ENCODE results near the gene HACD2.
"Not testable (repeated sequence)": the region's sequence is repeated elsewhere in the genome, so short reads cannot be mapped to it uniquely, and the experiment has no call there.

The HACD2 gene

DNA sequence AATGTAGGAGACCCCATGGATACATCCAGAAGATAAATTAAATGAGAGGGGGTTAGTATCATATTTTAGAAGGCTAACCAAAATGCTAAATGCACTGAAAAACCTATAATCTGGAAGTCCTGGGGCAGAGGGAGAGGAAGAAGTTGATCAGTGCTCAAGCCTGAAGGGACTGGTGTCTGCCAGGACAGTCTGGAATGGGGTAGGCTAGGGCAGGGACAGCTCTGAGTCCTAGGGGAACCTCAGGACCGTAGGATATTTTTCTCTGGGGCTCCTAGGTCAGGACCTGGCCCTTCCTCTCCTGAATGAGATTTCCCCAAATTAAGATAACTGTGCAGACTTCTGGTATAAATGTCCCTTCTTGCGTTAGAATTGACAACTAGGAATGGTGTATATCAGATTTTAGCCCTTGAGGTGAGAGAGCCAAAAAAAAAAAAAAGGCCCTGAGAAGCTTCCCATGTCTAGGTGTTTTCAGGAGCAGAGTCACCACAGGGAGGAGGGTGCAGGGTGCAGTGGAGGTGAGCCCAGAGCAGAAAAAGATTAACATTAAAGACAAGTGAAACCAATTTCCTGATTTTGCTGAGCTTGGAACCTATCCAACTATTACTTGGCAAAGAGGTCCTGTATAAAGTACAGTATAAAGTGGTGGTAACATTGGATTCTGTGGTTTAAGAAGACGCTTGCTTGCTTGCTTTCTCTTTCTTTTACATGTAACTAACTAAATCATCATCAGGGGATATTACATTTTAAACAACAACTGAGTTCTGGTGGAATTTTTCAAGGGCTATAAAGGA, 63.5 kb downstream of the HACD2 start:
- no peak for DNase-seq

DNA sequence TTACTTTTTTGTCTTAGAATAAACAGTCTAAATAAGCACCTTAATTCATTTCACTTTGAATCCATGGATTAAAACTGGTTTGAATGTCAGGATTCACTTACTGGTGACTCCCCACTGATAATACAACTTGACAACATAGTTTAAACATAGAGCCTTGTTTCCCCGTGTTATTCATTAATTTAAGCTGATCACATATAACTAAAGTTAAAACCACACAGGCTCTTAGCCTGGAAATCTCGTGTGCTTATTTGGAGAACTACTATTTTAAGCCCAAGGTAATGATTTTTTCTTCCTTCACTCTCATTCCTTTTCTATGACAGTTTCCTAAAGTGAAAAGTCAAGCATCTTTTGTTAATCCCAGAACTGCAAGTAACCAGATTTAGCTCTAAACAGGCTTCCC, 64.2 kb downstream of the HACD2 start:
- no peak for DNase-seq

DNA sequence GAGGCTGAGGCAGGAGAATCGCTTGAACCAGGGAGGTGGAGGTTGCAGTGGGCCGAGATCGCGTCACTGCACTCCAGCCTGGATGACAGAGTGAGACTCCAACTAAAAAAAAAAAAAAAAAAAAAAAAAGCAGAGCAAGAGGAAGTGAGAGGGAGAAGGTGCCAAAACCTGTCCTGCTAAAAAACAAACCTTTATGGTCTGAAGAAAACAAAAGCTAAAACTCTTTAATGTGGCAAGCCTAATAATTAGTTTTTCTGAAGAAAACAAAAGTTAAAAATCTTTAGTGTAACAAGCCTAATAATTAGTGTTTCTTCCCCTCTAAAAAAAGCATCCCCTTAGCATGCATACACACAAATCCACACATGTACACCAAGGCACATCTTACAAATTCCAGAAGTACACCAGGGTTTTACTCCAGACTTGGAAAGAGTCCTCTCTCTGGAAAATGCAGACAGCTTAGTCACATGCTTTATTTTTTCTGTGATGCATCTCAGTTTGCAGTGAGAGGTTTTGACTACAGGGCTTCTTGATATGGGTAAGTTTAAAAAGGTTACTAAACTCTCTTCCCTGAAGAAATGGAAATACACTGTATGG, 65.9 kb downstream of the HACD2 start:
- DNase-seq, result no peak

DNA sequence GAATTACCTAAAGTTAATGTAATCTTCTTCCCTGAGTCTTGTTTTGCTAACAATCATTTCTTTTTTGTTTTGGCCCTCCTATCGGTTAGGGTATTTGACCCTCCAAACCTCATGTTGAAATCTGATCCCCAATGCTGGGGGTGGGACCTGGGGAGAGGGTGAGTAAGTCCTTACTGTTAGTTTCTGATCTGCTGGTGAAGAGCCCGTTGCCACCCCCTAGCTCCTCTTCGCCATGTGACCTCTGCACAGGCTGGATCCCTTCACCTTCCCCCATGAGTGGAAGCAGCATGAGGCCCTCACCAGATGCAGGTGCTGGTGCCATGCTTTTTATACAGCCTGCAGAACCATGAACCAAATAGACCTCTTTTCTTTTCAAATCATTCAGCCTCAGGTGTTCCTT, 73.1 kb downstream of the HACD2 start:
- no peak for DNase-seq

DNA sequence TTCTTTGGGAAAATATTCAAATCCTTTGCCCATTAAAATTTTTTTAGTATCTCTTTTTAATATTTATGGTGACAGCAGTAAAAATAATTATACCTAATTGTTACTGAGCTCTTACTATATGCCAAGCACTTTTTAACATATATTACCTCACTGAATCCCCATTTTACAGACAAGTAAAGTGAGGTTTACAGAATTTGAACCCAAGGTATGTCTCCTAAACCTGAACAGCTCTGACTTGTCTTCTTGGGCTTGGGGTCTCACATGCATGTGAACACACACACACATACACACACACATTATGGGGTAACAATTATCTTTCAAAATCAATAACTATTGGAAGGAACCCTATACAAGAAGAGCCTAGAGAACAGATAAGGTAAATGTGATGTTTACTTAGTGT, 73.8 kb downstream of the HACD2 start:
- no peak for DNase-seq

DNA sequence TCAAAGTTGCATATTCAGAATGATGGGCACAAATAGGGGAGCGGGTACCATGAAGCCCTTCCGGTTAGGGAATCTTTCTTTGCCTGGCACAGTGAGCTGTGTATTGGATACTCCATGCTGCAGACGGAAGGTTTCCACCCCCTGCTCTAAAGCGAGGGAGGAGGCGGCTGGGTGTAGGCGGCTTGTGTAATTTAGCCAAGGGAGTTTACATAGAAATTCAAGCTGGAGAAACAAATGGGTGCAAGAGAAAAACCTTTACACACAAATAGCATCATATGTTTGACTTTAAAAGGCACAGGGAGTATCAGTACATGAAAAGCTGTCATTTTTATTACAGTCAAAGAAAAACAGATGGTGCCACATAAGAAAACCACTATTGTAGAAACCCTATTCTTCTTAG, 76.7 kb downstream of the HACD2 start:
- no peak for DNase-seq

DNA sequence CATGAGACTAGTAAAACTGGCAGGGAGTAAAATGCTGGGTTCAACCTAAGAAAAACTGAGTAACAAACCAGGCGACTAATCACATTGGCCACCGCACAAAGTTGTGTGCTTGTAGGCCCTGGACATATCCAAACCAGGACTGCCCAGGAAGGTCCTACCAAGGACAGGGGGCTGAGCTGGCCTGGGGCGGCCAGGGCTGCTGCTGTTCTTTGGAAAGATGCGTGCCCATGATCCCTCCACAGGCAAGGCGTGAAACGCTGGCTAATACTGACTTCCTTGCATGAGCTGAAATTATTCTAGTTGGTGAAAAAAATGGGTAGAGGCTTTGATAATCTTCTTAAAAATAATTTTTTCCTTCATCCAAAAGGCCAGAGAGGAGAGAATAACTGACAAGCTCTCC, 79.0 kb downstream of the HACD2 start:
- no peak for DNase-seq

DNA sequence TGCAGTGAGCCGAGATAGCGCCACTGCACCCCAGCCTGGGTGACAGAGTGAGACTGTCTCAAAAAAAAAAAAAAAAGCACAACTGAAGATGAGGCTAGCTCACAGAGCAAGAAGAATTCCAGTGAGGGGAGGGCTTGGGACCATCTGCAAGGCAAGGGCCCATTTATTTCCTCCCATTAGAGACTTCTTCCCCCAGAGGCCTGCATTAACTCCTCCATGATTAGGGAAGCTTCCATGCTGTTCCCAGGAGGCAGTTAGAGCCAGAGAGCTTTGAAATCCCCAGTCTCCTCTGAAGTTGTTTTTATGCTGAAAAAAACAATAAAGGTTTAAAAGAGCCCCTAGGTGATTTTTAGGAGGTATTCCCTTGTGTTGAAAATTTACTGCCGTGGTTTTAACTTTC, 81.7 kb downstream of the HACD2 start:
- no peak for DNase-seq

DNA sequence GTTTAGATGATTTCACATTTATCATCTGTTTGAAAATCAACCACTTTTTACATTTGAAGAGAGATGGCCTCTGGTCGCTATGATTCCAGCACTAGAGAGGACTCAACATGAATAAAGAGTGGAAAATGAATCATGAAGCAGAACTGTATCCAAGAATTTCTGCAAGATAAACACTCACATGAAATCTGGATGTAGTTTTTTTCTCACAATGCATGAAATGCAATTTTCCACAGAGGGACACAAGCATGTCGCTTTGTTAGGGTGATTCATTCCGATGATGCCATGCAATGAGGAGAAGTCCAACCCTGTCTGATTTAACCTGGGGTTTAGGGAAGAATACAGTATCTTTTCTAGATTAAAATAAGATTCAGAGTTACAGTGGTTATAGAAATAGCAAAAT, 85.5 kb downstream of the HACD2 start:
- no peak for DNase-seq

DNA sequence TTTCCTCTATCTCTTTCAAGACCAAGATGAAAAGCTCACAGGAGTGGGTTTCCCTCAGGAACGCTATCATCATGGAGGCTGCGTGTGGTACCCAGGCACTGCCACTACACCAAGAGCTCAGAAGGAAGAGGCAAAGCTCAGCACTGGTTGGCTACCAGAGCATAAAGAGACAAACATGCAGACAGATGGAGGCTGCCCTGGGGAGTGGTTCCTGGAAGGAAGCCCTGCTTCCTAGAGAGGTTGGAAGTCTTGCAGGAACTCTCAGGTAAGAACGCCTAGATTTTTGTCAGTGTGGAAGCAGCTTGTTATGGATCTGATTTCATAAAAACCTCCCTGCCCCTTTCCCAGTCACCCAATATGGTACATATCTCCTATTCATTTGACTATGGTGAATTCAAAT, 86.1 kb downstream of the HACD2 start:
- DNase-seq, result no peak

DNA sequence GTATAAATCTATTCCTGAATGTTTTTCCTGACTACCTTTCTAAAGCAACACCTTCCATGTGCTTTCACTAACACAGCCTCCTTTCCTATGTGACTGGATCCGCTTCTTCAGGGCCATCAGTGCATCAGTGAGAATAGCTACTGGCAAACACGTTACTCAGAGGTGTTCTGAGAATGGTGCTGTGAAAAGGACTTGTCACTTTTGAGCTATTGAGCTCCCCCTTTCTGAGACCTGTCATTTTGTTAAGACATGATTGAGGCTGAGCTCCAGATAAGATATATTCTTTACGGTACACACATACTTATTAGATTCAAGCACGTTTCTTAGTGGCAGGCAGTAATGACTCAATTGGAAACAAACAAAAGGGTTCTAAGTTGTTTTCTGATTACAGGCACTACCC, 90.9 kb downstream of the HACD2 start:
- no peak for DNase-seq

DNA sequence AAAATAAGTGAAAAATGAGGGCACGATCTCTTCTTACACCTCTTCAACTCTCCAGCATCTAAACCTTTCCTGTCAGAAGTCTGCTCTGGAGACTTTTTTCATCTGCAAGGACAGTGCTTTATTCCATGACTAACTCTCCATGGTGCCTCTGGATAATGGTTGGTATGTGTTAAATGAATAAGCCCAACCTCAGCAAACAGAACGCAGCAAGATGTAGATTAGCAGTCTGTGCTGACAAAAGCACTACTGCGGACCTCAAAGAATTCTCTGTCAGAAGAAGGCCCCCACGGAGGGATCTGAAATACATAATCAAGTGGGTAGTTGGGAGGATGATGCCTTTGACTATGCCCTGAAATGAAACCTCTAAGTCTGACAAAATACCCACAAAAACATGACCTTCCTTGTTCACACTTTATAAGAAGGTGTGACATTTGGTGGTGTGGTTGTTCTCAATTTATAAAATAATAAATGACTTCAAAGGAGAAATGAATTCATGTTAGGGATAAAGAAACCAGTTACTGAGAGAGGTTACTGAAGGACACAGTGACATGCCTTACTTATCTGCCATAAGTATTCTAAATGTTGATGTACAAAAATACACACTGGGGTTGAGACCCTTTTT, 92.8 kb downstream of the HACD2 start:
- DNase-seq, result no peak

DNA sequence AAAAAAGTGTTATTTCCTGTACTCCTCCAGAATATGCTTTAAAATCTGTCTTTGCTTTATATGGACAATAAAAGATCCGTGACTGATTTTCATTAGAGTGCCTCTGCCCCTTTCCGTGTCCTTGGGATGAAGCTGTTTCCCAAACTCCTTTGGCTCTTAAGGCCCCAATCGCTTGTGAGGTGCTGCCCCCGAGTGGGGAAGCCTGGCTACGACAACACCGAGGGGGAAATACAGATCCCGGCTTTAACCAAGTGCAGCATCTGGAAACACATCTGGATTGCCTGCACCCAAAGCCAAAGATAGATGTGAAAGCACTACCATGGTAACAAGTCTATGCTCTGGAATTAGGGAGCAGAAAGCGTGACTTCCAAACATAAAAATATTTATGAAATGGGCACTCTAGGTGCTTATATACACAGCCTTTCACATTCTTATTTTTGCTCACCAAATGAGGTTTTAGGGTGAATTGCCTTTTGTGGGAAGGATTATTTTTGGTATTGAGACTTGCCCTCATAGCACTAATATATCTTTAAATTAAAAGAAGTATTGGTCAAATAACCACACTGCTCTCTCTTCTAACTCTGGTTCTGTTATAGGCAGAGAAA, 95.4 kb downstream of the HACD2 start:
- peak; percentile 66 for DNase-seq

DNA sequence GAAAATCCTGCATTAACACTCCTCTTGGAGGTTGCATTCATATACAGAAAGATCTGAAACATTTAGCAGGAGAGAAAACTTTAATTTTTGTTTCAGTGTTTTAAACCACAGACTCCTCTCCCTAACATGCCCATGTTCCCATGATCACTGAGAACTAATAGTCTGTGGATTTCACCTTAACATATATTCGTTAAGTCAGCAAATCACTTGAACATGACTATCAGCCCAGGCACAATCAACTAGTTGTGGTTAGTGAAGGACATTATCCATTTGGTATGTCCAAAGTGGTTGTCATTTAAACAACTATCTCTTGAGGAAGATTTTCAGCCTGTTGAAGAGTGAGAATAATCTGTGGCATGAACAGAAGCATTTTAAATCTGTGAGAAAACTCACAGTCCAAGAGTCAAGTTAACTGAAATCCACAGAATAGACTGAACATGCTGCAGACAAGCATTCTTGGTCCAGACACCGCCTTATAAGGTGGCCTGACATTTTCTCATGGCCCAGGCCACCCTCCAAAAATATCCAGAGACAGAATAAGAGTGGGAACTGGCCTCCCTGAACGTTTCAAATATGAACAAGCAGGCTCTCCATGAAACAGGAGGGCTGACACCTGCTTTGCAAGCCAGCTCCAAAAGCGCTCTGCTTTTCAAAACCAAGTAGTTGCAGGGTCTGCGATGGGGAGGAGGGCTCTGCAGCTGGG, 96.1 kb downstream of the HACD2 start:
- no peak for DNase-seq

DNA sequence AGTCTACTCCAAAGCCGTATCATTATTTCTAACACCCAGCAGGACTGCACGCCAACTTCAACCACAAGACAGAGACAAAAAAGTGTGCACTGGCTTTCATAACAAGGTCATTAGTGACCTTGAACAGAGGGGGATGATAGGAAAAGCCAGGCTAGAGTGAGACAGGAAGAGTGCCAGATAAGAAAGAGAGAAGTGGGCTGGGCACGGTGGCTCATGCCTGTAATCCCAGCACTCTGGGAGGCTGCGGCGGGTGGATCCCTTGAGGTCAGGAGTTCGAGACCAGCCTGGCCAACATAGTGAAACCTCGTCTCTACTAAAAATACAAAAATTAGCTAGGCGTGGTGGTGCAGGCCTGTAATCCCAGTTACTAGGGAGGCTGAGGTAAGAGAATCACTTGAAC, 97.8 kb downstream of the HACD2 start:
- DNase-seq, result not testable (repeated sequence)

DNA sequence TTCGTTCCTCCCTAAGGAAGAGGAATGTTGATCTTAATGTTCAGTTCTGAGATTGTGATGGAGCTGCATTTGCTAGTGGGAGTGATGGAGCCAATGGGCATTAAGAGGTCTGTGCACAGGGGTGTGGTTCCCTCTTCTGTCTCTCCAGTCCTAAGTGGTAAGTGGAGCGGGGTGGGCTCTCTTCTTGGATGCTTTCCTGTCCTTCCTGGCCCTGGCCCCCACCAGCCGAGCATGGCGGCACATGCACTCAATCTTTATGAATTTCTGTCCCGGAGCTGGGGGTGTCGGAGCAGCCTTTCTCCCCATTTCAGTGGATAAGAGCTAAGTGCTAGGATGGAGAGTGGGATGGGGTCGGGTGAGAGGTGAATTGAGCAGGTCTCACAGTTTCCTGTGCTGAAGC, 98.4 kb downstream of the HACD2 start:
- no peak for DNase-seq

DNA sequence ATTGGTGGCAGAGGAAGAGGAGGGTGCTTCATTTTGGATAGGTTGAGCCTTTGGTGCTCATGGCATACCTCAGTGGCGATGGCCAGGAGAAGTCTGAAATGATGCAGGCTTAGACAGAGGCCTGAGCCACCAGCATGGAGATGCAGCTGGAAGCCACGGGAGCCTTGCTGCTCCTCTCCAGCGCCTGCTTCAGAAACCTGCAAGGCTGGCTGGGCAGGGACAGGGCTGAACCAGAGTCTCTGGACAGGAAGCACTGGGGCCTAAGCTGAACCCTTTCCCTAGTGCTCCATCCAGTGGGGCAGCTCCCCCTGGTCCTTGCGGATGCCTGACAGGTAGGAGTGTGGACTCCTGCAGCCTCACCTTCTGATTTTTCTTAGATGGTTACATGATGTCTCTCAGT, 99.3 kb downstream of the HACD2 start:
- DNase-seq, result no peak

DNA sequence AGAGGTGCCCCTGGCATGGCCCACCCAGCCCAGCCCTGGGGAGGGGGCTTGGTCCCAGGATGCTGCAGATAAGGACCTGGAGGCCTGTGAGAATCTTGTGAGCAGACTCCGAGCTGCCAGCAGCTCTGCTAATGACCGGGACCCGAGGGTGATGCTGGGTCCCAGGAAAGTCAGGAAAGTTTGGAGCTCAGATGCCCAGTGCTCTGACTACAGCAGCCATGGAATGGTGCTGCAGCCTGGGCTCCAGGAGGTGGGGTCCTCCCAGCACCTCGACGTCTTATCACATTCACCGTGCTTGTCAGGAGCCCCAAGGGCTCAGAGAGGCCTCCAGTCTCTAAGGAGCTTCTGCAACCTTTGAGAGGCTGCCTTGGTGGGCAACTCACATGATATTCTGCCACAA, 101.7 kb downstream of the HACD2 start:
- no peak for DNase-seq

DNA sequence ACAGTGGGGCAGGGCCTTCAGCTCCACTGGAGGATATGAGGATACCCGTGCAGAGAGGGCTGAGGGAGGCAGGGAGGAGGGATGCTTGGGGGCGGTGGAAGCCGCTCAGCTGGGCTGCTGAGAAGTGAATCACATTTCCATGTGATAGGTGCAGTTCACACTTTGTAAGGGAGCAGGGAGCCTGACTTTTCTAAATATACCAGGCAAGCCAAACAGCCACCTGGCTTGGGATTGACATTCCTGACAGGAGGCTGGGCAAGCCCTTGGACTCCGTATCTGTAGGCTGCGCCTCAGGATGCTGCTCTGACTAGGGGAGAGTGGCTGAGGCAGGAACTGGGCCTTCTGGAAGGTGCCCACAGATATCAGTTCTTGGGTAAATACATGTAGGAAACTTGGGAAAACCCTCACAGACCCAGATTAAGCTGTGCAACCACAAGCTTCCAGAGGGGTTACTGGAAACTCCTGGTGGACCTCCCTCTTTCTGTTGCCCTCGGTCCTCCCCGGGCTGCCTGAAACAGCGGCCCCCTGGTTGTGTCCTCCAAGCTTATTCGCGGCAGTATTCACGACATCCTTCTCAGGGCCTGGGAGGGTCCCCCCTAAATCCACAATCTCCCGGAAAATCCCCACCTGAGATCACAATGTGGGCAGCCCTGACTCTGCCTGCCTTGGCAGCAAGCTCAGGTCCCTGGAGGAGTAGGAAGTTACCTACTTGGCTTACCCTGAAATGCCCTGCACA, 103.0 kb downstream of the HACD2 start:
- no peak for DNase-seq

DNA sequence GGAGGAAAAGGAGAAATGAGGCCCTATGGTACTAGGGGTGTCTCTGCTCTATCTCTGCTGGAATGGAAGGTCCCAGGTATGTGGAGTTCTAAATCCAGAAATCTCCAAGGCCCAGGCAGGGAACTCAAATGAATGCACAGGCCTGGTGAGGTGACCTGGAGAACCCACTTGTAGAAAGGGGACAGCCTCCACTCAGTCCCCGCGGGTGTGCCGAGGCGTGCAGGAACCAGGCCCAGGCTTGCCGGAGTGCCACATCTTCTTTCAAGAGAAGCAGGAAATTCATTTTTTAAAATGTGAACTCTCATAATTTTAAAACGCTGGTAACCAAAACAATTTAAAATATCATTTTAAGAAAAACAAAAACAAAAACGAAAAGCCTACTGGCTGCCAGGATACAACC, 103.8 kb downstream of the HACD2 start:
- DNase-seq, result no peak

DNA sequence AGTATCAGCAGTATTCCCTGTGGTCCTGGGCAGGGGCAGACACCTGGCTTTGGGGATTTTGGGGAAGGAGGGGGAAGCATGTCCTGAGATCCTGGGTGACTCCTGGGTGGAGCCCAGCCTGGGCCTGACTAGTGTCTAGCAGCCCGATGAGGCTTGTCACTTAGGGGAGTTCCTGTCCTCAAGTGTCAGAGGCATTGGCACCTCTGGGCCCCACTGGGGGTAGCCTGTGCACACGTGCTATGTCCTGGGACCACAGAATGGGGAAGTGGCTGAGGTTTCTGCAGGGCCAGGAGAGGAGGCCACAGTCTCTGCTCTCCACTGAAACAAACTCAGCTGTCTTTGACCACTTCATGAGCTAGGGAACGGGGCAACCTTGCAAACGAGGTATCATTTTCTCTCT, 104.4 kb downstream of the HACD2 start:
- DNase-seq, result no peak

DNA sequence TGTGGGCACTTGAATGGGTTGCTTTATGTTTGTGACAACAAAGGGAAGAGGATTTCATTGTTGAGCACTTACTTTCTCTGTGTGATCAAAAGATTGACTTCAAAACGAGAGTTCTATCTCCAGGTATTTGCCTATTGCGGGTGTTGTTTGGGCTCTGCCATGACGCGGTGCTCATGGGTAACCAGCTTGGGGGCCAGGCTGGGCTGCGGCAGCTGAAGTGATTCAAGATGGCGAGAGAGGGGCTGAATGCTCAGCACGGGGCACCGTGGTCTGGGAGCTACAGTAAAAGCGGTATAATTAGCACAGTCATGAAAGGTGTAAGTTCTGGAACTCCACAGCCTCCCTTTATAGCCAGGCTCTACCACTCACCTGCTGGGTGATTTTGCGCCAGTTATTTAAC, 105.0 kb downstream of the HACD2 start:
- DNase-seq, result no peak

DNA sequence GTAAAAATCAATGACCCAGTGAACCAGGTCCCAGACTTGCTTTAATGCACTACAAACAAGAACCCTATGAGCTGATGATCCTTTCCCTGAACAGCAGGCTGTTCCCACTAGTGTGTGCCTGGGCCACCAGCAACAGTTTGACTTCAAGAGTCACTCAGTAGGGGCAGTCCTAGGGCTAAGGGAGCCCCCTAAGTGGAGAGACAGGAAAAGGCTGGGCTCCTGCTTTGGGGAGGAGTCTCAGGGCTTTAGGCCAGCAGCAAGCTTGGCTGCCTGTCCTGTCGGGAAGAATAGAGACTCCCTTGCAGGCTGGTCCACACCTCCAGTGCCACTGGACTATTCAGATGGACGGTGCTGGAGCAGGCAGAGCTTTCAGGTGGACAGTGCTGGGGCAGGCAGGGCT, 106.5 kb downstream of the HACD2 start:
- no peak for DNase-seq

Data from suppressor macrophage treated with lipopolysaccharide for 4 hours (primary cell).